Activated CD4-positive, alpha-beta T cell treated with anti-CD3 and anti-CD28 coated beads for 1 hour (primary cell): ENCODE data around the gene CORO1C.

Experiments
- DNase-seq: peaks from one replicate; pipeline ENCODE4 v3.0.0-alpha.2; 2020

Gene CORO1C

GRCh38 chr12:108597559-108598471 lies 133.5 kb downstream of the CORO1C start, which contains the start of gene TMEM119:
Gene TMEM119, minus strand, starts transcription at chr12:108598084. Its CDS starts 5,701 bp downstream, at chr12:108592383.
- no peak for DNase-seq

DNA sequence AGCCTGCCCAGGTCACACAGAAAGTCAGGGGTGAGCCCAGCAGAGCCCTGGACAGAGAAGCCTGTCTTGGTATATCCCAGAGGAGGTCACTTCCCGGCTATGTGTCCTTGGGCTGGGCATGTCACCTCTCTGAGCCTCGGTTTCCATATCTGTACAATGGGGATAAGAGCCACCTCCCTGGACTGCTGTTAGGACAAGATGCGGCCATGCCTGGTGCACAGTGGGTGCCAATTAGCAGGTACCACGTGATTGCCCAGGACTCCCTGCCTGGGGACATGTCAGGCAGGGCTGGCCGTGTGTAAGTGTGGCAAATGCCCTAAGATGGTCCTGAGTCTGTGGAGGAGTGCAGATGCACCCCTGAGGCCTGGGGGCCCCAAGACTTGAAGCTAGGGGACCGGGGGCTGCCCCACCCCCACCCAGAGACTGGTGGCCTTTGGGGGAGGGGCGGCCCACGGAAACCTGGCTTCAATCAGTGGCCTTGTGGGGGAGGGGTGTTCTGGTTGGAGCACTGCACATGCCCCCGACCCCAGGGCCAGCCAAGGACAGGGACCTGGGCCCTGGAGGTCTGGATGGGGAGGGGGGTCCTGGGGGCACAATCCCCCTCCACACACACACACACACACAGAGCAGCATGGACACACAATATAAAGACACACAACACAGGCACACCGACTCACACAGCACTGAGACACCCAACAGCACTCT lies 134.3 kb downstream of the CORO1C start:
- DNase-seq, result no peak

GRCh38 chr12:108595711-108596647 lies 135.3 kb downstream of the CORO1C start:
- no peak for DNase-seq
